K562 (cell line): Measurements from ENCODE around the gene EFNA2. TPM values are rescaled to one million over a fixed set of nuclear protein-coding genes. Genes with fewer than 3 reads are reported as not detected.
A peak's percentile ranks its signal among the peaks of the same experiment; 100 is the strongest.

Experiments
- DMBX1 ChIP-seq: fragments of 250-450 bp; sonication (Bioruptor Pico); IDR thresholded peaks from 2 replicates; pipeline ENCODE4 v1.8.0; 2022; ENCODE audit warnings: inconsistent platforms, mild to moderate bottlenecking, moderate library complexity, borderline replicate concordance
- EP300 ChIP-seq: IDR thresholded peaks from 2 replicates; pipeline ENCODE4 v1.6.1; 2012; ENCODE audit warnings: low read length, improper control_type of control experiment
- GABPB1 ChIP-seq: sonication (generic); formaldehyde crosslinking; IDR thresholded peaks from 2 replicates; pipeline ENCODE4 v1.8.0; 2022; ENCODE audit warnings: mild to moderate bottlenecking, missing genetic modification reagents
- HDGF ChIP-seq: fragments of 450-650 bp; IDR thresholded peaks from 2 replicates; pipeline ENCODE4 v1.6.1; 2016
- HNRNPLL ChIP-seq: fragments of 200-400 bp; formaldehyde crosslinking; IDR thresholded peaks from 2 replicates; pipeline ENCODE4 v1.6.1; 2017; ENCODE audit warnings: low read length, low read depth, mild to moderate bottlenecking; ENCODE audit not compliant: poor library complexity, severe bottlenecking
- JUND ChIP-seq, 2 experiments: IDR thresholded peaks; 2 replicates in 1 of 2; 3 replicates in 1 of 2; pipeline ENCODE4 v1.6.1; 2011; ENCODE audit warnings: borderline replicate concordance in 2 of 2, low read depth in 2 of 2, low read length in 2 of 2, improper control_type of control experiment in 1 of 2, missing biosample characterization in 1 of 2, missing genetic modification characterization in 1 of 2, missing genetic modification reagents in 1 of 2
- NONO ChIP-seq, 2 experiments: fragments of 200-400 bp in 1 of 2; fragments of 450-650 bp in 1 of 2; formaldehyde crosslinking in 1 of 2; IDR thresholded peaks; 2 replicates each; pipeline ENCODE4 v1.6.1; 2017; ENCODE audit warnings: low read depth in 2 of 2, mild to moderate bottlenecking in 2 of 2, moderate library complexity in 2 of 2, low read length in 1 of 2
- POLR2G ChIP-seq: fragments of 200-400 bp; formaldehyde crosslinking; IDR thresholded peaks from 2 replicates; pipeline ENCODE4 v1.6.1; 2017; ENCODE audit warnings: low read depth, mild to moderate bottlenecking, antibody characterized with exemption, low read length, moderate library complexity
- SUPT5H ChIP-seq: fragments of 450-650 bp; IDR thresholded peaks from 2 replicates; pipeline ENCODE4 v1.6.1; 2016
- TAL1 ChIP-seq: fragments of 450-650 bp; IDR thresholded peaks from 2 replicates; pipeline ENCODE4 v1.6.1; 2016; ENCODE audit warnings: mild to moderate bottlenecking
- TRIM24 ChIP-seq, 2 experiments: fragments of 450-650 bp; IDR thresholded peaks; 2 replicates each; pipeline ENCODE4 v1.6.1; 2016
- ZFX ChIP-seq: sonication (generic); formaldehyde crosslinking; IDR thresholded peaks from 2 replicates; pipeline ENCODE4 v1.8.0; 2022; ENCODE audit warnings: mild to moderate bottlenecking, missing genetic modification reagents, moderate library complexity
- ZNF175 ChIP-seq: fragments of 200-800 bp; sonication (Bioruptor generic); IDR thresholded peaks from 2 replicates; pipeline ENCODE4 v1.6.1; 2016; ENCODE audit warnings: low read depth, mild to moderate bottlenecking, missing genetic modification characterization, missing compliant biosample characterization
- ZNF263 ChIP-seq: sonication (generic); formaldehyde crosslinking; IDR thresholded peaks from 2 replicates; pipeline ENCODE4 v1.8.0; 2022; ENCODE audit warnings: mild to moderate bottlenecking, missing genetic modification reagents, borderline replicate concordance
- ZNF79 ChIP-seq: fragments of 250-450 bp; sonication (Bioruptor Pico); IDR thresholded peaks from 2 replicates; pipeline ENCODE4 v1.4.0; 2020; ENCODE audit warnings: low read depth, mild to moderate bottlenecking, moderate library complexity
- polyA plus RNA-seq, 8 experiments: library from polyadenylated mRNA; depleted of rRNA in 4 of 8; stranded (reverse) in 5 of 8; unstranded in 3 of 8; fragments of >200 nt; fragmentation: Nextera tagmentation in 2 of 8; fragmentation: Illumina TruSeq in 1 of 8; extraction: Ambion mirVana in 2 of 8; extraction: Trizol in 1 of 8; gene quantifications; 2 replicates each; pipeline versions ENCODE4 v1.2.1 to v1.2.3, GENCODE V29; 2011 to 2014; ENCODE audit warnings: inconsistent platforms in 1 of 8, missing spikeins in 1 of 8
- total RNA-seq, 7 experiments: library from RNA; depleted of rRNA in 6 of 7; stranded (reverse); fragments of >200 nt in 6 of 7; fragmentation: Illumina TruSeq in 2 of 7; extraction: Trizol in 2 of 7; gene quantifications; 2 replicates each; pipeline versions ENCODE4 v1.2.1 to v1.2.3, GENCODE V29; 2011 to 2021; ENCODE audit warnings: low replicate concordance in 1 of 7
- TF ChIP-seq, protein P1 (sequence below), 2 experiments: fragments of 450-650 bp; conservative IDR thresholded peaks; 2 replicates each; pipeline ENCODE4 v1.6.1; 2017; ENCODE audit warnings: mild to moderate bottlenecking in 2 of 2, moderate library complexity in 2 of 2
- TF ChIP-seq, protein P2 (sequence below): fragments of 250-450 bp; sonication (Bioruptor Pico); IDR thresholded peaks from 2 replicates; pipeline ENCODE4 v1.5.0; 2020; ENCODE audit warnings: mild to moderate bottlenecking
- TF ChIP-seq, protein P3 (sequence below), 3 experiments: fragments of 200-800 bp in 1 of 3; sonication (Bioruptor generic) in 1 of 3; sonication (generic) in 1 of 3; formaldehyde crosslinking in 1 of 3; IDR thresholded peaks; 2 replicates each; pipeline versions ENCODE4 v1.6.1 to v1.8.0; 2016 to 2022; ENCODE audit warnings: mild to moderate bottlenecking in 2 of 3, missing compliant biosample characterization in 2 of 3, missing genetic modification characterization in 2 of 3, missing genetic modification reagents in 1 of 3
- TF ChIP-seq, protein P4 (sequence below), 2 experiments: fragments of 450-650 bp in 1 of 2; IDR thresholded peaks; 2 replicates each; pipeline ENCODE4 v1.6.1; 2011 to 2017; ENCODE audit warnings: low read depth in 2 of 2, antibody characterized with exemption in 1 of 2, borderline replicate concordance in 1 of 2, low read length in 1 of 2, mild to moderate bottlenecking in 1 of 2, mixed read lengths in 1 of 2; ENCODE audit not compliant: control insufficient read depth in 1 of 2

The EFNA2 gene
- total and polyA plus RNA-seq, 9 of the 15 experiments (the other 6 are each of a cell fraction or from before 2014, with no cell fraction given) = 0.11 to 0.44 (median 0.15) TPM; not detected in 6

DNA sequence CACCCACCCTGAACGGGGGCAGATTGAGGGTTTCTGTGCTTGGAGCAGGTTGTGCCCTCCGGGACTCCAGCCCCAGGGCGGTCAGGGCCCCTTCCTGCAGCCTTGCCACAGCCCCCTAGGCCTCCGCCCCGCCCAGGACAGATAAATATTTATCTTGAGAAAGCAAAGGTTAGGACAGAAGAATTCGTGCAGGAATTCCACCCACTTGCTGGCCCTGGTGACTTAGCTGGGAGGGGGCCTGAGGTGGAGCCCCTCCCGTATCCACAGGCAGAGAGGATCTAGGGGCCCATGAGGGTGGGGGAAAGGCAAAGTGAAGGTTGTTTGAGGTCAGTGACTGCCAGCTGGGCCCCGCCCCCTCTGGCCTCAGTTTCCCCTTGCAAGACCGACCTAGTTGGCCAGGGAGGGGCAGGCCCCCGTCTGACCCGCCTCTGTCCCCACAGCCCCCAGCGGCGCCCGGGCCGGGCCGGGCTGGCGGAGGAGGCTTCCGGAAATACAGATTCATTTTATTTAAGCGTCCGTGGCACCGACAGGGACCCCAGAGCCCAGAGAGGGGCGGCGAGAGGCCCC lies 32.1 kb upstream of the EFNA2 start (continued):
- TF ChIP-seq, protein P1, sequence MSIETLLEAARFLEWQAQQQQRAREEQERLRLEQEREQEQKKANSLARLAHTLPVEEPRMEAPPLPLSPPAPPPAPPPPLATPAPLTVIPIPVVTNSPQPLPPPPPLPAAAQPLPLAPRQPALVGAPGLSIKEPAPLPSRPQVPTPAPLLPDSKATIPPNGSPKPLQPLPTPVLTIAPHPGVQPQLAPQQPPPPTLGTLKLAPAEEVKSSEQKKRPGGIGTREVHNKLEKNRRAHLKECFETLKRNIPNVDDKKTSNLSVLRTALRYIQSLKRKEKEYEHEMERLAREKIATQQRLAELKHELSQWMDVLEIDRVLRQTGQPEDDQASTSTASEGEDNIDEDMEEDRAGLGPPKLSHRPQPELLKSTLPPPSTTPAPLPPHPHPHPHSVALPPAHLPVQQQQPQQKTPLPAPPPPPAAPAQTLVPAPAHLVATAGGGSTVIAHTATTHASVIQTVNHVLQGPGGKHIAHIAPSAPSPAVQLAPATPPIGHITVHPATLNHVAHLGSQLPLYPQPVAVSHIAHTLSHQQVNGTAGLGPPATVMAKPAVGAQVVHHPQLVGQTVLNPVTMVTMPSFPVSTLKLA (conservative IDR thresholded peaks at IDR 0.05) = peak in 1 of 2 experiments; percentile 27; a peak in 1 of 4 replicates
- TF ChIP-seq HNRNPLL (peak; percentile 28), TAL1 (peak; percentile 16; the same call in 1 of the 2 replicates), TRIM24 (IDR thresholded peaks at IDR 0.05) (no peak), ZFX (CRISPR knock-in tag) (peak; percentile 53), EP300 (peak; percentile 7; the same call in 1 of the 2 replicates), GABPB1 (peak; percentile 43; the same call in 1 of the 2 replicates), HDGF (no peak), JUND (IDR thresholded peaks at IDR 0.05; ENCODE audit: borderline replicate concordance, low read depth, low read length) (no peak), JUND (tag; IDR thresholded peaks at IDR 0.05; ENCODE audit: borderline replicate concordance, low read depth, low read length) (0 out of 3 replicates have a peak, but pooled peaks have one; percentile 51), ZNF79 (CRISPR knock-in tag) (no peak), SUPT5H (0 out of 2 replicates have a peak, but pooled peaks have one; percentile 26), NONO (IDR thresholded peaks at IDR 0.05; ENCODE audit: low read depth in 2 of 2, low read length in 1 of 2) (no peak), ZNF175 (CRISPR knock-in tag) (peak; percentile 68; the same call in 1 of the 2 replicates), POLR2G (peak; percentile 51; the same call in 1 of the 2 replicates), DMBX1 (0 out of 2 replicates have a peak, but pooled peaks have one; percentile 1), ZNF263 (CRISPR knock-in tag) (0 out of 2 replicates have a peak, but pooled peaks have one; percentile 7)
- TF ChIP-seq, protein P2, sequence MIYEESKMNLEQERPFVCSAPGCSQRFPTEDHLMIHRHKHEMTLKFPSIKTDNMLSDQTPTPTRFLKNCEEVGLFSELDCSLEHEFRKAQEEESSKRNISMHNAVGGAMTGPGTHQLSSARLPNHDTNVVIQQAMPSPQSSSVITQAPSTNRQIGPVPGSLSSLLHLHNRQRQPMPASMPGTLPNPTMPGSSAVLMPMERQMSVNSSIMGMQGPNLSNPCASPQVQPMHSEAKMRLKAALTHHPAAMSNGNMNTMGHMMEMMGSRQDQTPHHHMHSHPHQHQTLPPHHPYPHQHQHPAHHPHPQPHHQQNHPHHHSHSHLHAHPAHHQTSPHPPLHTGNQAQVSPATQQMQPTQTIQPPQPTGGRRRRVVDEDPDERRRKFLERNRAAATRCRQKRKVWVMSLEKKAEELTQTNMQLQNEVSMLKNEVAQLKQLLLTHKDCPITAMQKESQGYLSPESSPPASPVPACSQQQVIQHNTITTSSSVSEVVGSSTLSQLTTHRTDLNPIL (CRISPR knock-in tag) = no peak
- TF ChIP-seq, protein P3, sequence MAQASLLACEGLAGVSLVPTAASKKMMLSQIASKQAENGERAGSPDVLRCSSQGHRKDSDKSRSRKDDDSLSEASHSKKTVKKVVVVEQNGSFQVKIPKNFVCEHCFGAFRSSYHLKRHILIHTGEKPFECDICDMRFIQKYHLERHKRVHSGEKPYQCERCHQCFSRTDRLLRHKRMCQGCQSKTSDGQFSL (CRISPR knock-in tag; IDR thresholded peaks at IDR 0.05) = peak; percentile 48; the same call in 1 of the 2 replicates
- TF ChIP-seq, protein P3 (tag; IDR thresholded peaks at IDR 0.05) = no peak
- TF ChIP-seq, protein P4, sequence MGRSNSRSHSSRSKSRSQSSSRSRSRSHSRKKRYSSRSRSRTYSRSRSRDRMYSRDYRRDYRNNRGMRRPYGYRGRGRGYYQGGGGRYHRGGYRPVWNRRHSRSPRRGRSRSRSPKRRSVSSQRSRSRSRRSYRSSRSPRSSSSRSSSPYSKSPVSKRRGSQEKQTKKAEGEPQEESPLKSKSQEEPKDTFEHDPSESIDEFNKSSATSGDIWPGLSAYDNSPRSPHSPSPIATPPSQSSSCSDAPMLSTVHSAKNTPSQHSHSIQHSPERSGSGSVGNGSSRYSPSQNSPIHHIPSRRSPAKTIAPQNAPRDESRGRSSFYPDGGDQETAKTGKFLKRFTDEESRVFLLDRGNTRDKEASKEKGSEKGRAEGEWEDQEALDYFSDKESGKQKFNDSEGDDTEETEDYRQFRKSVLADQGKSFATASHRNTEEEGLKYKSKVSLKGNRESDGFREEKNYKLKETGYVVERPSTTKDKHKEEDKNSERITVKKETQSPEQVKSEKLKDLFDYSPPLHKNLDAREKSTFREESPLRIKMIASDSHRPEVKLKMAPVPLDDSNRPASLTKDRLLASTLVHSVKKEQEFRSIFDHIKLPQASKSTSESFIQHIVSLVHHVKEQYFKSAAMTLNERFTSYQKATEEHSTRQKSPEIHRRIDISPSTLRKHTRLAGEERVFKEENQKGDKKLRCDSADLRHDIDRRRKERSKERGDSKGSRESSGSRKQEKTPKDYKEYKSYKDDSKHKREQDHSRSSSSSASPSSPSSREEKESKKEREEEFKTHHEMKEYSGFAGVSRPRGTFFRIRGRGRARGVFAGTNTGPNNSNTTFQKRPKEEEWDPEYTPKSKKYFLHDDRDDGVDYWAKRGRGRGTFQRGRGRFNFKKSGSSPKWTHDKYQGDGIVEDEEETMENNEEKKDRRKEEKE (IDR thresholded peaks at IDR 0.05; ENCODE audit: borderline replicate concordance in 1 of 2, control insufficient read depth in 1 of 2, low read depth in 2 of 2, low read length in 1 of 2) = no peak
